Omental fat pad (tissue), 4 donors: ENCODE results near the gene FAM221A. TPM values are rescaled to one million over a fixed set of nuclear protein-coding genes. Genes with fewer than 3 reads are reported as not detected.
"Not testable (repeated sequence)": the region's sequence is repeated elsewhere in the genome, so short reads cannot be mapped to it uniquely, and the experiment has no call there.

Experiments used
- ATAC-seq: fragments of 150-250 bp; one replicate; pipeline ENCODE4 v1.9.1; 2016; ENCODE audit warnings: mild to moderate bottlenecking, moderate library complexity; ENCODE audit not compliant: low FRiP score
- DNase-seq: peaks from one replicate; pipeline ENCODE4 v3.0.0-alpha.2; 2019; ENCODE audit warnings: low spot score
- total RNA-seq, 4 donors: library from RNA; depleted of rRNA; stranded (reverse); fragments of >200 nt; gene quantifications; one replicate each; pipeline ENCODE4 v1.1.0, GENCODE V29; 2016
- TF ChIP-seq, protein P1 (sequence below), 3 donors: fragments of 450-650 bp; IDR thresholded peaks; one replicate each; pipeline ENCODE4 v1.5.1; 2016 to 2017; ENCODE audit warnings: antibody characterized with exemption in 3 of 3, mild to moderate bottlenecking in 3 of 3, moderate library complexity in 2 of 3

FAM221A gene
- total RNA-seq, 4 donors from 2014 or later: 8.5 to 18.3 (median 13.8) TPM

DNA sequence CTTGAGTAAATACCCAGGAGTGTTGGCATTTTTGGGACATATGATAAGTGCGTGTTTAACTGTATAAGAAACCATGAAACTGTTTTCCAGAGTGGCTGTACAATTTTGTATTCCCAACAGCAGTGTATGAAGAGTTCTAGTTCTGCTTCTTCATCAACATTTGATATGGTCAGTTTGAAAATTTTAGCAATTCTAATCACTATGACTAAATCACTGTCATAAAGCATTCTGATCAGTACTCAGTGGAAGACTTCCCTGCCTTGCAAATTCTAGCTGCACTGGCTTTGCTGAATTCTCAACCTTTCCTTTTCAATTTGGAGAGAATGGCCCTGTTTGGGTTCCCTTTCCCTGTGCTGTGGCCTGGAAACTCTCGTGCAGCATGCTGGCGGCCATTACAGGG, 18.6 kb upstream of the FAM221A start:
- DNase-seq: no peak
- no peak for ATAC-seq
- TF ChIP-seq, protein P1, sequence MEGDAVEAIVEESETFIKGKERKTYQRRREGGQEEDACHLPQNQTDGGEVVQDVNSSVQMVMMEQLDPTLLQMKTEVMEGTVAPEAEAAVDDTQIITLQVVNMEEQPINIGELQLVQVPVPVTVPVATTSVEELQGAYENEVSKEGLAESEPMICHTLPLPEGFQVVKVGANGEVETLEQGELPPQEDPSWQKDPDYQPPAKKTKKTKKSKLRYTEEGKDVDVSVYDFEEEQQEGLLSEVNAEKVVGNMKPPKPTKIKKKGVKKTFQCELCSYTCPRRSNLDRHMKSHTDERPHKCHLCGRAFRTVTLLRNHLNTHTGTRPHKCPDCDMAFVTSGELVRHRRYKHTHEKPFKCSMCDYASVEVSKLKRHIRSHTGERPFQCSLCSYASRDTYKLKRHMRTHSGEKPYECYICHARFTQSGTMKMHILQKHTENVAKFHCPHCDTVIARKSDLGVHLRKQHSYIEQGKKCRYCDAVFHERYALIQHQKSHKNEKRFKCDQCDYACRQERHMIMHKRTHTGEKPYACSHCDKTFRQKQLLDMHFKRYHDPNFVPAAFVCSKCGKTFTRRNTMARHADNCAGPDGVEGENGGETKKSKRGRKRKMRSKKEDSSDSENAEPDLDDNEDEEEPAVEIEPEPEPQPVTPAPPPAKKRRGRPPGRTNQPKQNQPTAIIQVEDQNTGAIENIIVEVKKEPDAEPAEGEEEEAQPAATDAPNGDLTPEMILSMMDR (IDR thresholded peaks at IDR 0.05): no peak

DNA sequence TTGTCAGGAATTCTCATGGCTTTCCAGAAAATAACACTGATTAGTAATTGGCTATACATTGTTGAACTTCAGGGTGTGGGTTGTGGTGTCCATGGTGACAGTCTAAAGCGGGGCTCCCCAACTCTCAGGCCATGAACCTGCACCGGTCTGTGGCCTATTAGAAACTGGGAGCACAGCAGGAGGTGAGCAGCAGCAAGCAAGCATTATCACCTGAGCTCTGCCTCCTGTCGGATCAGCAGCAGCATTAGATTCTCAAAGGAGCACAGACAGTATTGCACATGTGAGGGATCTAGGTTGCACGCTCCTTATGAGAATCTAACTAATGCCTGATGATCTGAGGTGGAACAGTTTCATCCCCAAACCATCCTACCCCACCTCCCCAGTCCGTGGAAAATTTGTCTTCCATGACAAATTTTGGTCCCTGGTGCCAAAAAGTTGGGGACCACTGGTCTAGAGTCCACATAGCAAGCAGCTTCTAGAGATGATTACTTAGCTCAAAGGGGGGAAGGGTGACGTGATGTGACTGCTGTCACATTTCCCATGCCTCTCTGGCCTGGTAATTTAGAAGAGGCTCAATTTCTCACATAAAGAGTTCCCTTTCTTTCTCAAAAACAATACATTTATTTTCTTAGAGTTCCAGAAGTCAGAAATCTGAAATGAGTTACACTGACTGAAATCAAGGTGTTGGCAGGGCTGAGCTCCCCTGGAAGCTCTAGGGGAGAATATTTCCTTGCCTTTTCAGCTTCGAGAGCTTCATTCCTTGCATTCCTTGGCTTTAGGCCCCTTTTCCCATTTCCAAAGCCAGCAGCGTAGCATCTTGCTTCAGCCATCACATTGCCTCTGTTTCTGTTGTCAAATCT, 17.6 kb upstream of the FAM221A start:
- DNase-seq (no peak), ATAC-seq (peak; percentile 31)
- TF ChIP-seq, protein P1 (IDR thresholded peaks at IDR 0.05): no peak

DNA sequence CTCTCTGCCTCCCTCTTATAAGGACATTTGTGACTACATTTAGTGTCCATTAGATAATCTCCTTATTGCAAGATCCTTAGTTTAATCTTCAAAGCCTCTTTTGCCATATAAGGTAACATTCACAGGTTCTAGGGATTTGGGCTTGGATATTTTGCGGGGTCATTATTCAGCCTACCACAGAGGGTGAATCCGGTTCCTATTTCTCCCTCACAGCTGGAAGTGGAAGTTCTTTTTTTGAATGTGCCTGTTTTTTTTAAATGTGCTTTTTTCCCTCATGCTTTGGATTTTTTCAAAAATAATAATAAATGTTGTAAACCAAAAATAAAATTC, 17.1 kb upstream of the FAM221A start:
- no peak for DNase-seq
- no peak for ATAC-seq
- TF ChIP-seq, protein P1 (IDR thresholded peaks at IDR 0.05): no peak

DNA sequence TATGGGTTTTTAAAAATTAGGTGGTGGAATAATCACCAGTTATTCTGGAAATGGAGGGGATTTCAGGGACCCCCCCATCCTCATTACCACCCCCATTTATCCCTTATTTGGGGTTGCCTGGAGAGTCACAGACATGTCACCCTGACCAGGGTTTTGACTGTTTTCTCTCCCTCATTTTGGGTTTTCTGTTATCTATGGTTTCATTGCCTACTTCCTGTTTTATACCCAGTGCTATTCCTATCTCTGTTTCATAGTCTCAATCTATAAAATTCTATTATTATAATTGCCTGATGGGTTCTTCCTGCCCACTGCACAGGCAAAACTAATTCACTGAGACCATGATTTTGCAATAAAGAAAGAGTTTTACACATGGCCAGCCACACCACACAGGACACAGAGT, 15.9 kb upstream of the FAM221A start:
- no peak for DNase-seq
- ATAC-seq: no peak
- TF ChIP-seq, protein P1 (IDR thresholded peaks at IDR 0.05): no peak

DNA sequence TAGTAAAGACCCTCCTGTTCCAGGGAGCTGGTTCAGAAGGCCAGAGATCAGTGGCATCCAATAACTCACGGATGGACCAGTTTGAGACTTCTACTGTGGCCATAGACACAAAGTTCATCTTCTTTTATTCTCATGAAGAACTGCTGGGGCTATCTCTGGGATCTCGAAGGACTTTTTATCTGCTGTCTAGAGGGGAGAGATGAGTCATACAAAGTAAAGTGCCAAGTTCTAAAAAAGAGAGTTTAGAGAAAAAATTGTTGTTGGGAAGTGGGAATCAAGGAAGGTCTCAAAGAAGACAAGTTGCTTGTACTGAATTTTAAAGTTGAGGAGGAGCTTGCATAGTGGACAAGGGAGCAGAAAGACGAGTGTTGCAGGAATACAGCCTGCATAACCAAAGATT, 8.0 kb upstream of the FAM221A start:
- ATAC-seq (no peak), DNase-seq (no peak)
- TF ChIP-seq, protein P1 (IDR thresholded peaks at IDR 0.05): no peak

DNA sequence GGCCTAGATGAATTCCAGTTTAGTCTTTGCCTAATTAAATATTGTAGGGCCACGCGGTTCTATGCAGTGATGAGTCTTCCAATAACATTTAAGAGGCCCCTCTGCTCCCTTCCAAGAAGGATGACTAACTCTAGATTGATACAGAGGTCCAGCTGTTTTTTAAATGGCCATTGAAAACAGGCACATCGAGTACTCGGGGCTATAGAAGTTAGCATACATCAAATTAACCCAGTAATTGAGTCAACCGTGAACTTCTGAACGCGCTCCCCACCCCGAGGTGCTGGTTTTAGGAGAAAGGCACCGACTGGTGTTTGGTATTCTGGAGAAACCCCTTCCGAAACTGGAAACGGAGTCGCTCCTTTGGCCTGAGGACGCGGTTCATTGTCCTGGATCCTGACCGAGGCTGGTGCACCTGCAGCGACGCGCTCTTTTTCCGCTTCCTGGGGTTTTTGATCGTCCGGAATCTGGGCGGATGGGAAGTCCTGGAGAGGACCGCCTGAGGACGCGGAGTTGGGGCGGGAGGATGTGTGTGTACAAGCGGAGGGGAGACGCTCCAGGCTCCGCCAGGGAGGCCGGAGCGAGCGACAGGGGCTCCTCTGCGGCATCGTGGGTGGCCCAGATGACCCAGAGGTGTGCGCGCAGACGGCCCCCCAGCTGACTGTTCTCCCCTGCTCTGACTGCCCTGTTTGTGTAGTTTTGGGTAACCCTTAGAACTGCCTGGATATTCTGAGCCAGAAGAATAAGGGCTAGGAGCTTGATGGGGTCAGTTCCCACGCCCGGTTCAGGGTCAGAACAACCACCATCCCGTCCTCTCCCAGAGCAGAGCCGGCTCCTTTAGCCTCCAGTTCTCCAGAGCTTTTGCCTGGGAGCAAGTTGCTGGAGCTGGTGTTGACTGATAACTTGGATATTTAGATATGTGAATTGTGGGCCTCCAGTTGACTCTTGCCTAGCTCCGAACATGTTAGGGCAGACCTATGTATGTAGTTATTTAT, 711 bp downstream of the FAM221A start:
- TF ChIP-seq, protein P1 (IDR thresholded peaks at IDR 0.05): no peak
- peak; percentile 77 for ATAC-seq

DNA sequence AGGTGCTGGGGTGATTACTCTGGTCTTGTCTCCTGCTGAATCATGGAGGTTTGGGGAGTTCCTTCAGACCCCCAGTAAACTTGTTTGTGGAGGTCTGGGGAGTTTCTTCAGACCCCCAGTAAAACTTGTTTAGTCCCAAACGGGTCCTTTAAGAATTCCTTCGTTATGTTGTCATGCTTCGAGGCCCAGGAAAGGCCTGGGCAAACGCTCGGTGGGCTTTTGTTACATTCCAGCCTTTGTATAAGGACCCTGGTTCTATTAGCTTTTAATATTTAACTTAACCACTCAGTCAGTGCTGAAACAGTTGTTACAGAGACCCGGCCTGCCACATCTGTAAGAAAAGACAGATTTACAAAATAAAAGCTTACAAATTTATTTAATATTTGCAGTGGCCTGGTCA, 4.0 kb downstream of the FAM221A start:
- not testable (repeated sequence) for DNase-seq, ATAC-seq

More for the DNA sequence above, 711 bp downstream of the FAM221A start:
- no peak for DNase-seq
